HG03575 (cell line): ENCODE results near the gene ERGIC1.

Experiments used
- ATAC-seq: cut with Tn5 transposase; IDR thresholded peaks from one replicate; pipeline ENCODE4 v1.9.1; 2021; ENCODE audit not compliant: unreplicated experiment, insufficient number of reproducible peaks, low FRiP score; ENCODE audit errors: extremely low read depth

ERGIC1 gene

GRCh38 chr5:172870715-172871461, 36.8 kb downstream of the ERGIC1 start:
- no peak for ATAC-seq

DNA sequence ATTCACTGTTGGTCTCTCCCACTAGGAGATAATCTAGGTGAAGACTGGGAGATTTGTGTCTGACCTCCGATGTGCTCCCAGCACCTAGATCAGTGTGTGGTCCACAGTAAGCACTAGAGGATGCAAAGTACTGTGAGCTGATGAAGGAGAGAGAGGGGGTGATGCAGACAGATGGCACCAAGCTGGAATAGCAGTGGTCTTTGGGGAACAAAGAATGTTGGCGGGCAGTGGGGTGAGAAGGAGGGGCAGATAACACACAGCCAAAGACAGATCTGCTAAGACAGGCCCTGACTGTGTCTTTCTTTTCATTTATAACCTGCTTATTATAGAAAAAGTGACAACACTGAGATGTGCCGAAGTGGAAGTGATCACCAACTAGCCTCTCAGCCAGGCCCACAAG, 37.5 kb downstream of the ERGIC1 start:
- no peak for ATAC-seq

GRCh38 chr5:172871982-172872381, 37.9 kb downstream of the ERGIC1 start:
- ATAC-seq: no peak

GRCh38 chr5:172872997-172873491, 39.0 kb downstream of the ERGIC1 start:
- no peak for ATAC-seq

- no peak for ATAC-seq
Measured at GRCh38 chr5:172873513-172873912, 39.5 kb downstream of the ERGIC1 start.

DNA sequence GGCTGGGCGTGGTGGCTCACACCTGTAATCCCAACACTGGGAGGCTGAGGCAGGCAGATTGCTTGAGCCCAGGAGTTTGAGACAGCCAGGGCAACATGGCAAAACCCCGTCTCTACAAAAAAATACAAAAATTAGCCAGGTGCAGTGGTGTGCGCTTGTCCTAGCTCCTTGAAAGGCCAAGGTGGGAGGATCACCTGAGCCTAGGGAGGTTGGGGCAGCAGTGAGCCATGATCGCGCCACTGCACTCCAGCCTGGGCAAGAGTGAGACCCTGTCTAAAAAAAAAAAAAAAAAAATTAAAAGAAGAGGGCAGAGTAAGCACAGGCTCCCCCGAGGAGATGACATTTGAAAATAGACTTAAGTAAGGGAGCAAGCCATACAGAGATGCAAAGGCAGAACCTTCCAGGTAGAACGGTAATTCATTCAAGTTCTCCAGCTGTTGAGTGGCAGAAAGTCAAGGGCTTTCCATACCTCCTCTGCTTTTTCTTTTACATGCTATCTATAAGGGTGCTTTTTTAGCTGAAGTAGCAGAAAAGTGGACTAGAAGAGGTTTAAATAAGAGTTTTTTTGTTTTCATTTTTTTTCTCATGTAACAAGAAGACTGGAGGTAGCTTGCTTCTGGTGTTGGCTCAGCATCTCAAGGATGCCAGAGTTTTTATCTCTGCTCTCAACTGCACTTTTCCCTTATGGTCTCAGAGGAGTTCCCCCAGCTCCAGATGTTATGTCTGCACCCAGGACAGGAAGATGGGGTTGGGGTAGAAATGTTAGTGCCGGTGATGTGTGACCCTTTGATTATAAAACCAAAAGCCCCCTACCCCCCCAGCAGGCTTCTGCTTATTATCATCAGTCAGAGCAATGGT, 40.8 kb downstream of the ERGIC1 start:
- no peak for ATAC-seq

DNA sequence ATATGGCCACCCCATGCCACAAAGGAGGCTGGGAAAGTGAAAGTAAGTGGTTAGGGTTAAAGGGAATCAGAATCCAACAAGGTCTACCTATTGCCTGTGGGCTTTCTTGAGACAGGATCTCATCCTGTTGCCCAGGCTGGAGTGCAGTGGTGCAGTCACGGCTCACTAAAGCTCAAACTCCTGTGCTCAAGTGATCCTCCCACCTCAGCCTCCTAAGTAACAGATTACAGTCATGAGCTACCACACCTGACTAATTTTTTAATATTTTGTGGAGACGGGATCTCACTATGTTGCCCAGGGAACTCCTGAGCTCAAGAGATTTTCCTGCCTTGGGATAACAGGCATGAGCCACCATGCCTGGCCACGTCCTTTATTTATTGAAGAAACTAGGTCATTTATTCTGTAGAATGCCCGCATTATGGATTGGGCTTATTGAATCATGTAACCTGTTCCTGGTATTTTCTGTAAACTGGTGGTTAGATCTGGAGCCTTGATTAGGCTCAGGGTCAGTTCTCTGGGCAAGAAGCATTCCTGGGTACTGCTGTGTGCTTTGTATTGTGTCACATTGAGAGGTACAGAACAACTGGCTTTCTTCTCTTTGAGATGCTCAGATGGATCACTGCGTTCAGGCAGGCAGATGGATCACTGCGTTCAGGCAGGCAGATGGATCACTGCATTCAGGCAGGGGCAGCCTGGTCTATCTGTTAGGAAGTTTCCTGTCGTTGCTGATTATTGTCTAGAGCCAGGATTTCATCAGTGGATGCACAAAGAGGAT, 41.6 kb downstream of the ERGIC1 start:
- no peak for ATAC-seq

- no peak for ATAC-seq
Measured at GRCh38 chr5:172876578-172876977, 42.5 kb downstream of the ERGIC1 start.

GRCh38 chr5:172877466-172878260, 43.6 kb downstream of the ERGIC1 start:
- no peak for ATAC-seq

- ATAC-seq: no peak
Measured at GRCh38 chr5:172878585-172878932, 44.5 kb downstream of the ERGIC1 start.

- ATAC-seq: no peak
Measured at GRCh38 chr5:172878933-172879752, 45.1 kb downstream of the ERGIC1 start.

DNA sequence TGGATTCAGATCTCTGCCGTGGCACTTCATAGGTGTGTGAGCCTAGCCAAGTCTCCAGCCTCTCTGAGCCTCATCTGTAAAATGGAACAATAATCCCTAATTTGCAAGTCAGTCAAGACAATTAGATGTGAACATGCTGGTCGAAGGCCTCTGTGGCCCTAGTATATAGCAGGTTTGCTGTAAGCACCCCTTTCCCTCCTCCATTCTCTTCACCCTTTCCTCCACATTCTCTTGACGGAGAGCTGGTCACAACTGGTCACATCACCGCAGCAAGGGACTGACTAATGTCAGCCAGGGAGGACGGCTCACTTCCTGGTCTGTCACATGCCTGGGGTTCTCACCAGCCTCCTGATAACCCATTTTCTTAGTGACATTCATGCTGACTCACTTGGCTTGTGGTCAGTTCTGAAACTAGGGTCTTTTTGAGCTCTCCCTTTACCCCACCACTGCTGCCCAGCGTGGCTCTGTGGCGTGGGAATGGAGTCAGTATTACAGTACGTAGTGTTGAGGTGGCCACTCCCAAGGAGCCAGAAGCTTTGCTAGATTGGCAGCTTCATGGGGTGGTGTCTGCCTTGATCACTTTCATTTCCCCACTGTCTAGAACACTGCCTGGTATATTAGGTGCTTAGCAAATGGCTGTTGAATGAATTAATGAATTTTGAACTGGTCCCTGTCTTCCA, 47.8 kb downstream of the ERGIC1 start:
- ATAC-seq: no peak

DNA sequence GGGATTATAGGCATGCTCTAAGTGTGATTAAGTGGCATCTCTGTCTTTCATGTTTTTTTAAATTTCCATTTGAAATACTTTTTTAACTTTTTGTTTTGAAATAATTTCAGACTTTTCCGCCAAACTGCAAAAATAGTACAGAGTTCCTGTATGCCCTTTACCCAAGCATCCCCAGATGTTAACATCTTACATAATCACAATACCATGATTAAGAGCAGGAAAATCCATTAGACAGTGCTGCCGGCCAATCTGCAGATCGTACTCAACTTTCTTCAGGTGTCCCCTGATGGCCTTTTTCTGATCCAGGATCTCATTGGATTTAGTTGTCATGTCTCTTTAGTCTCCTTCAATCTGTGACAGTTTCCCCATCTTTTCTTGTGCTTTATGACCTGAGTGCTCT, 49.0 kb downstream of the ERGIC1 start:
- no peak for ATAC-seq

DNA sequence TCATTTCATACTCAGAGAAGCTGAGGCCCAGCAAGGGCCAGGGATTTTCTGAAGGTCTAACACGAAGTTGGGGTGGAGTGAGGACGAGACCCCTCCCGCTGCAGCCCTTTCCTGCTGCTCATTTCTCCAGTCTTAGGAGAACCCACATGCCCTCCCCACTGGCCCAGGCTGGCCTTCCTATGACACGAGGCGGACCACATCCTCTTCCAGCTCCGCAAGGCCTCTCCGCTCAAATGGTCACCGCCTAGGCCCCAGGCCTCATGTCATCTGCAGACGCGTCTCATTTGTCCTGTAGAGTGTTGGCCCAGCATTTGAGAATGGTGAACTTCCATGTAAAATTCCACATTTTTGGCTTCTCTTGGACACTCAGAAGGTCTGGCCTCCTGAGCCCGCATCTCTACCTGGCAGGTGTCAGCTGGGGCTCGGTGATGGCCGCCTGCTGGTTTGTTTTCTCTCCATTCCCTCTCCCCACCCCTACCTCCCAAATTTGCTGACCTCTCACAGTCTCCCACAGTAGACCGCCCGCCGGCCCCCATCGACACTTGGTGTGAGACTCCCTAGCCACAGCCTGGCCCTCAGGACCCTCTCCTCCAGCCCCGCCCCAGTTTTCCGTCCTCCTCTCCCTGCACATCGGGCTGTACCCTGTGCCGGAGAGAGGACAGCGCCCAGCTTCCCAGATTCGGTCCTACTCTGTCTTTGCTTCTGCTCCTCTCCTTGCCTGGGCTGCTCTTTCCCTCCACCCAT, 51.7 kb downstream of the ERGIC1 start:
- no peak for ATAC-seq

DNA sequence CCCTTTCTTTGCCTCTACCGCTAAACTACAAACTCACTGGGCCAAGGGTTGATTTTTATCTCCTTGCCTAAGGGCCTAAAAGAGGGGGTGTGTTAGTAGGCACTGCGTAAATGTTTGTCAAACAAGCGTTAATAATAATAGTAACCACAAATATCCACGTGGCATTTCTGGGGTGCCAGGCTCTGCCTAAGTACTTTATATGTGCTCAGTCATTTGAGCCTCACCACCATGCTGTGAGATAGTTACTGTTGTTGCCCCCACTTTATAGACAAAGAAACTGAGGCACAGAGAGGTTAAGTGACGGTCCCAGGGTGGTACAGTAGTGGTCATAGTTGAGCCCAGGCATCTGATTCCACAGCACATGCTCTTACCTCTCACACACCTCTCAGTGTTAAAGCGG, 52.4 kb downstream of the ERGIC1 start:
- no peak for ATAC-seq

DNA sequence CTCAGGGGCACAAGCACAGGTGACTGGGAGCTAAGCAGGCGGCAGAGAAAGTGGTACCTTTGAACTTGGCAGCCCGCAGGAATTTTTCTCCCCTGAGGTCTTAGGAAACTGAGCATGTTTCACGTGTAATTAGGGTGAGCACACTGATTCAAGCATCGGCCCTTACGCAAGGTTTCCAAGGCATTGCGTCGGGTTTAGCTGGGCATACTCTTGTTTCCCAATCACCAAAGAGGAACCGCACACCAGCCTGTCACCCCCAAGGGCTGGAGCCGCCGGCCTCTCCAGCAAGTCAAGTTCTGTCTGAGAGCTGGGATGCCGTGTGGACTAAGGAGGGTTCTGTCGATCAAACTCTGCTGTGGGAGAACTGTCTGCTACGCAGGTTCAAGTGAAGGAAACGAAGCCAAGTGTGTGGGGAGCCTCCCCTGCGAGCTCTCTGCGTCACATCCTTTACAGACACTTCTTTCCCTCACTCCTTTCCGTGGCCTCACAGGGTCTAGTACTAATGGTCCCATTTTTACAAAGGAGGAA, 53.0 kb downstream of the ERGIC1 start:
- no peak for ATAC-seq

GRCh38 chr5:172887692-172888091, 53.6 kb downstream of the ERGIC1 start:
- ATAC-seq: no peak
